H9 (cell line): Measurements from ENCODE around the gene SERPINE3. TPM values are rescaled to one million over a fixed set of nuclear protein-coding genes. Genes with fewer than 3 reads are reported as not detected.

ENCODE experiments used
- DNase-seq: peaks from one replicate; pipeline ENCODE4 v3.0.0-alpha.2; 2017
- H2AFZ ChIP-seq: one replicate; pipeline ENCODE4 v1.6.1; 2013; ENCODE audit warnings: mild to moderate bottlenecking, low read length, control low read depth, moderate library complexity
- H2AK5ac ChIP-seq: 2 replicates; pipeline ENCODE4 v1.6.1; 2013; ENCODE audit warnings: low read length, control low read depth, mixed read lengths; ENCODE audit not compliant: insufficient read length
- H2BK120ac ChIP-seq: one replicate; pipeline ENCODE4 v1.6.1; 2013; ENCODE audit warnings: low read depth, mild to moderate bottlenecking, low read length, control low read depth, inconsistent platforms; ENCODE audit not compliant: poor library complexity, severe bottlenecking
- H2BK12ac ChIP-seq: 2 replicates; pipeline ENCODE4 v1.6.1; 2013; ENCODE audit warnings: low read length, control low read depth, mixed read lengths, low read depth; ENCODE audit not compliant: insufficient read length
- H2BK15ac ChIP-seq: 2 replicates; pipeline ENCODE4 v1.6.1; 2013; ENCODE audit warnings: low read depth, low read length, control low read depth
- H2BK20ac ChIP-seq: one replicate; pipeline ENCODE4 v1.6.1; 2013; ENCODE audit warnings: low read depth, mild to moderate bottlenecking, low read length, control low read depth, inconsistent platforms; ENCODE audit not compliant: poor library complexity, severe bottlenecking
- H2BK5ac ChIP-seq: 2 replicates; pipeline ENCODE4 v1.6.1; 2013; ENCODE audit warnings: low read length, control low read depth, mixed read lengths; ENCODE audit not compliant: insufficient read length
- H3K14ac ChIP-seq: 2 replicates; pipeline ENCODE4 v1.6.1; 2013; ENCODE audit warnings: low read length, control low read depth; ENCODE audit not compliant: insufficient read depth
- H3K18ac ChIP-seq: 2 replicates; pipeline ENCODE4 v1.6.1; 2013; ENCODE audit warnings: low read depth, mild to moderate bottlenecking, mixed read lengths, low read length, control low read depth; ENCODE audit not compliant: insufficient read length
- H3K23ac ChIP-seq: 2 replicates; pipeline ENCODE4 v1.6.1; 2013; ENCODE audit warnings: low read length, control low read depth, mixed read lengths, low read depth; ENCODE audit not compliant: insufficient read length
- H3K23me2 ChIP-seq: 2 replicates; pipeline ENCODE4 v1.6.1; 2013; ENCODE audit warnings: low read depth, mild to moderate bottlenecking, mixed read lengths, low read length, control low read depth; ENCODE audit not compliant: insufficient read length, poor library complexity, severe bottlenecking
- H3K27ac ChIP-seq: 2 replicates; pipeline ENCODE4 v1.5.1; 2013; ENCODE audit warnings: low read length, control low read depth, mixed read lengths, low read depth; ENCODE audit not compliant: insufficient read length
- H3K27me3 ChIP-seq: 2 replicates; pipeline ENCODE4 v1.6.1; 2013; ENCODE audit warnings: low read length, control low read depth, inconsistent platforms; ENCODE audit not compliant: insufficient read depth
- H3K4ac ChIP-seq: 2 replicates; pipeline ENCODE4 v1.6.1; 2013; ENCODE audit warnings: low read depth, mild to moderate bottlenecking, control low read depth, inconsistent platforms, low read length, moderate library complexity
- H3K4me1 ChIP-seq: 2 replicates; pipeline ENCODE4 v1.6.1; 2013; ENCODE audit warnings: low read length, control low read depth, inconsistent platforms; ENCODE audit not compliant: insufficient read depth
- H3K4me2 ChIP-seq: 2 replicates; pipeline ENCODE4 v1.6.1; 2013; ENCODE audit warnings: low read length, control low read depth, mixed read lengths; ENCODE audit not compliant: insufficient read length, insufficient read depth
- H3K56ac ChIP-seq: 2 replicates; pipeline ENCODE4 v1.6.1; 2013; ENCODE audit warnings: low read depth, mild to moderate bottlenecking, mixed read lengths, low read length, control low read depth; ENCODE audit not compliant: insufficient read length
- H3K79me1 ChIP-seq: 2 replicates; pipeline ENCODE4 v1.6.1; 2013; ENCODE audit warnings: low read depth, mild to moderate bottlenecking, moderate library complexity, low read length, control low read depth, inconsistent platforms; ENCODE audit not compliant: insufficient read depth, poor library complexity, severe bottlenecking
- H3K79me2 ChIP-seq: 2 replicates; pipeline ENCODE4 v1.6.1; 2013; ENCODE audit warnings: low read length, control low read depth, inconsistent platforms; ENCODE audit not compliant: insufficient read depth
- H3K9ac ChIP-seq: 2 replicates; pipeline ENCODE4 v1.6.1; 2013; ENCODE audit warnings: low read length, control low read depth, mixed read lengths; ENCODE audit not compliant: insufficient read length; ENCODE audit errors: extremely low read depth
- H3K9me3 ChIP-seq: one replicate; pipeline ENCODE4 v1.6.1; 2013; ENCODE audit warnings: low read depth, low read length, inconsistent platforms; ENCODE audit not compliant: control insufficient read depth
- H3T11ph ChIP-seq: one replicate; pipeline ENCODE4 v1.6.1; 2013; ENCODE audit warnings: mild to moderate bottlenecking, low read length, control low read depth, inconsistent platforms
- H4K20me1 ChIP-seq: one replicate; pipeline ENCODE4 v1.6.1; 2013; ENCODE audit not compliant: control insufficient read depth, insufficient read length, insufficient read depth
- H4K5ac ChIP-seq: 2 replicates; pipeline ENCODE4 v1.6.1; 2013; ENCODE audit warnings: low read depth, mild to moderate bottlenecking, mixed read lengths, low read length, control low read depth; ENCODE audit not compliant: insufficient read length
- H4K8ac ChIP-seq: replicated peaks from 2 replicates; pipeline ENCODE4 v1.6.1; 2013; ENCODE audit warnings: low read length, control low read depth, mixed read lengths, low read depth; ENCODE audit not compliant: insufficient read length
- H4K91ac ChIP-seq: 2 replicates; pipeline ENCODE4 v1.6.1; 2013; ENCODE audit warnings: low read depth, mild to moderate bottlenecking, moderate library complexity, mixed read lengths, low read length, control low read depth; ENCODE audit not compliant: insufficient read length
- H3K27ac Mint-ChIP-seq, 3 experiments: 2 replicates in 2 of 3; 3 replicates in 1 of 3; pipeline ENCODE4 v1.8.0; 2020 to 2021; ENCODE audit warnings: mixed read lengths in 3 of 3, mild to moderate bottlenecking in 1 of 3, moderate library complexity in 1 of 3
- H3K27me3 Mint-ChIP-seq: 2 replicates; pipeline ENCODE4 v1.8.0; 2021; ENCODE audit warnings: low read depth, mild to moderate bottlenecking, moderate library complexity, mixed read lengths
- H3K36me3 Mint-ChIP-seq, 3 experiments: 2 replicates in 2 of 3; 3 replicates in 1 of 3; pipeline ENCODE4 v1.8.0; 2020 to 2021; ENCODE audit warnings: low read depth in 3 of 3, mixed read lengths in 3 of 3; ENCODE audit not compliant: insufficient read depth in 1 of 3
- H3K4me1 Mint-ChIP-seq, 2 experiments: 2 replicates each; pipeline ENCODE4 v1.8.0; 2020; ENCODE audit warnings: mixed read lengths in 2 of 2
- H3K4me3 Mint-ChIP-seq, 2 experiments: 2 replicates in 1 of 2; 3 replicates in 1 of 2; pipeline ENCODE4 v1.8.0; 2020 to 2021; ENCODE audit warnings: mild to moderate bottlenecking in 2 of 2, mixed read lengths in 2 of 2, moderate library complexity in 1 of 2
- H3K9me3 Mint-ChIP-seq, 2 experiments: 2 replicates in 1 of 2; 3 replicates in 1 of 2; pipeline ENCODE4 v1.8.0; 2020; ENCODE audit warnings: mild to moderate bottlenecking in 2 of 2, mixed read lengths in 2 of 2, moderate library complexity in 1 of 2
- WGBS: extraction: QIAGEN DNeasy Blood & Tissue Kit; methylation state at CpG from one replicate; pipeline ENCODE4 v1.1.7; 2013; ENCODE audit warnings: missing lambda C conversion rate, low lambda C conversion rate, mixed read lengths; ENCODE audit not compliant: insufficient read length; ENCODE audit errors: extremely low coverage; 5-methylcytosine and 5-hydroxymethylcytosine counted together
- total RNA-seq: library from RNA; stranded (reverse); gene quantifications from 2 replicates; pipeline ENCODE4 v1.2.1, GENCODE V29; 2021
- TF ChIP-seq, protein P1 (sequence below): fragments of 200-600 bp; sonication (generic); conservative IDR thresholded peaks from 3 replicates; pipeline ENCODE4 v1.8.0; 2021; ENCODE audit warnings: antibody characterized with exemption, mild to moderate bottlenecking

The SERPINE3 gene
- total RNA-seq, 1 experiment from 2014 or later = not detected

DNA sequence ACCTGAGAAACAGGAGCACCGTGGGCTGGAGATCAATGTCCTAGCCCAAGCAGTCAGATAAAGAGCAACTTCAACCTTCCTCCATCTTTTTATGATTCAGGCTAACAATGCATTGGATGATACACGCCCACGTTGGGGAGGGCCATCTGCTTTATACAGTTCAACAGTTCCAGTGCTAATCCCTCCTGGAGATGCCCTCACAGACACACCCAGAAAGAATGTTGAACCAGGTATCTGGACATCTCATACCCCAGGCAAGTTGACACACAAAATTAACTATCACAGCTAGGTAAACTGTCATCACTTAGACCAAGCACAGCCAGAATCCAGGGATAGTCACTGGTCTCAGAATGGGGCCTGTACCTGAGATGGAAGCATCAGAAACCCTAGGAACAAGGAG, 20.6 kb upstream of the SERPINE3 start:
- Histone ChIP-seq H4K91ac (no peak overlapping the region), H3K27me3 (no peaks in the 10 kb centered on the region; the same call in 1 of the 2 replicates), H3K27ac (no peak overlapping the region), H3K18ac (no peak overlapping the region), H2BK20ac (no peak overlapping the region), H3K79me2 (no peaks in the 10 kb centered on the region), H2AK5ac (no peak overlapping the region), H3T11ph (no peak overlapping the region), H3K23ac (no peak overlapping the region), H4K20me1 (no peaks in the 10 kb centered on the region), H3K79me1 (no peaks in the 10 kb centered on the region), H3K9me3 (no peaks in the 10 kb centered on the region), H3K4ac (no peak overlapping the region), H3K23me2 (no peaks in the 10 kb centered on the region), H3K56ac (no peak overlapping the region), H3K14ac (no peak overlapping the region), H2AFZ (no peak overlapping the region), H2BK15ac (no peak overlapping the region), H2BK5ac (no peak overlapping the region), H4K5ac (no peak overlapping the region), H3K4me1 (peaks cover 11% of the 10 kb centered on the region), H4K8ac (no peak overlapping the region), H2BK12ac (no peak overlapping the region), H2BK120ac (no peak overlapping the region), H3K9ac (no peak overlapping the region), H3K4me2 (no peak overlapping the region)
- no peak for DNase-seq
- Mint-ChIP-seq H3K9me3 (no peaks in the 10 kb centered on the region; a peak in 1 of 5 replicates), H3K36me3 (peaks cover 0 to 6% (median 3%) of the 10 kb centered on the region in 3 experiments; a peak in 4 of 7 replicates), H3K27me3 (no peaks in the 10 kb centered on the region; the same call in 1 of the 2 replicates), H3K27ac (no peak overlapping the region; a peak in 1 of 7 replicates), H3K4me1 (peaks cover 31 to 35% of the 10 kb centered on the region in 2 experiments), H3K4me3 (no peak overlapping the region)
- WGBS = no CpG with 5 or more reads among the region's 3 CpGs
- TF ChIP-seq, protein P1, sequence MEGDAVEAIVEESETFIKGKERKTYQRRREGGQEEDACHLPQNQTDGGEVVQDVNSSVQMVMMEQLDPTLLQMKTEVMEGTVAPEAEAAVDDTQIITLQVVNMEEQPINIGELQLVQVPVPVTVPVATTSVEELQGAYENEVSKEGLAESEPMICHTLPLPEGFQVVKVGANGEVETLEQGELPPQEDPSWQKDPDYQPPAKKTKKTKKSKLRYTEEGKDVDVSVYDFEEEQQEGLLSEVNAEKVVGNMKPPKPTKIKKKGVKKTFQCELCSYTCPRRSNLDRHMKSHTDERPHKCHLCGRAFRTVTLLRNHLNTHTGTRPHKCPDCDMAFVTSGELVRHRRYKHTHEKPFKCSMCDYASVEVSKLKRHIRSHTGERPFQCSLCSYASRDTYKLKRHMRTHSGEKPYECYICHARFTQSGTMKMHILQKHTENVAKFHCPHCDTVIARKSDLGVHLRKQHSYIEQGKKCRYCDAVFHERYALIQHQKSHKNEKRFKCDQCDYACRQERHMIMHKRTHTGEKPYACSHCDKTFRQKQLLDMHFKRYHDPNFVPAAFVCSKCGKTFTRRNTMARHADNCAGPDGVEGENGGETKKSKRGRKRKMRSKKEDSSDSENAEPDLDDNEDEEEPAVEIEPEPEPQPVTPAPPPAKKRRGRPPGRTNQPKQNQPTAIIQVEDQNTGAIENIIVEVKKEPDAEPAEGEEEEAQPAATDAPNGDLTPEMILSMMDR = no peak
